Fibroblast of the aortic adventitia (primary cell): ENCODE data around the gene CRELD2. TPM values are rescaled to one million over a fixed set of nuclear protein-coding genes. Genes with fewer than 3 reads are reported as not detected.

Experiments
- DNase-seq: peaks from one replicate; pipeline ENCODE4 v3.0.0-alpha.2; 2010; ENCODE audit warnings: low read depth
- H3K4me3 ChIP-seq: 2 replicates; pipeline ENCODE4 v1.5.1; 2011; ENCODE audit warnings: low read depth, mild to moderate bottlenecking, control low read depth, low read length, moderate library complexity
- total RNA-seq: library from RNA; depleted of rRNA; stranded (reverse); fragments of >200 nt; gene quantifications from 2 replicates; pipeline ENCODE4 v1.2.3, GENCODE V29; 2012; ENCODE audit warnings: low replicate concordance
- TF ChIP-seq, protein P1 (sequence below): IDR thresholded peaks from 2 replicates; pipeline ENCODE4 v1.5.1; 2011; ENCODE audit warnings: mild to moderate bottlenecking, low read length, control low read depth, inconsistent platforms; ENCODE audit not compliant: insufficient read depth

CRELD2 gene
- total RNA-seq, 1 donor, result 34.0 TPM

GRCh38 chr22:49903322-49904039, 15.0 kb upstream of the CRELD2 start:
- H3K4me3 ChIP-seq, result no peak overlapping the region
- TF ChIP-seq, protein P1, sequence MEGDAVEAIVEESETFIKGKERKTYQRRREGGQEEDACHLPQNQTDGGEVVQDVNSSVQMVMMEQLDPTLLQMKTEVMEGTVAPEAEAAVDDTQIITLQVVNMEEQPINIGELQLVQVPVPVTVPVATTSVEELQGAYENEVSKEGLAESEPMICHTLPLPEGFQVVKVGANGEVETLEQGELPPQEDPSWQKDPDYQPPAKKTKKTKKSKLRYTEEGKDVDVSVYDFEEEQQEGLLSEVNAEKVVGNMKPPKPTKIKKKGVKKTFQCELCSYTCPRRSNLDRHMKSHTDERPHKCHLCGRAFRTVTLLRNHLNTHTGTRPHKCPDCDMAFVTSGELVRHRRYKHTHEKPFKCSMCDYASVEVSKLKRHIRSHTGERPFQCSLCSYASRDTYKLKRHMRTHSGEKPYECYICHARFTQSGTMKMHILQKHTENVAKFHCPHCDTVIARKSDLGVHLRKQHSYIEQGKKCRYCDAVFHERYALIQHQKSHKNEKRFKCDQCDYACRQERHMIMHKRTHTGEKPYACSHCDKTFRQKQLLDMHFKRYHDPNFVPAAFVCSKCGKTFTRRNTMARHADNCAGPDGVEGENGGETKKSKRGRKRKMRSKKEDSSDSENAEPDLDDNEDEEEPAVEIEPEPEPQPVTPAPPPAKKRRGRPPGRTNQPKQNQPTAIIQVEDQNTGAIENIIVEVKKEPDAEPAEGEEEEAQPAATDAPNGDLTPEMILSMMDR, result no peak
- DNase-seq, result no peak

GRCh38 chr22:49904040-49904369, 14.4 kb upstream of the CRELD2 start:
- DNase-seq, result no peak
- TF ChIP-seq, protein P1, result no peak
- no peak overlapping the region for H3K4me3 ChIP-seq

GRCh38 chr22:49905465-49905864, 13.0 kb upstream of the CRELD2 start:
- TF ChIP-seq, protein P1, result no peak
- DNase-seq, result no peak
- H3K4me3 ChIP-seq, result no peak overlapping the region

DNA sequence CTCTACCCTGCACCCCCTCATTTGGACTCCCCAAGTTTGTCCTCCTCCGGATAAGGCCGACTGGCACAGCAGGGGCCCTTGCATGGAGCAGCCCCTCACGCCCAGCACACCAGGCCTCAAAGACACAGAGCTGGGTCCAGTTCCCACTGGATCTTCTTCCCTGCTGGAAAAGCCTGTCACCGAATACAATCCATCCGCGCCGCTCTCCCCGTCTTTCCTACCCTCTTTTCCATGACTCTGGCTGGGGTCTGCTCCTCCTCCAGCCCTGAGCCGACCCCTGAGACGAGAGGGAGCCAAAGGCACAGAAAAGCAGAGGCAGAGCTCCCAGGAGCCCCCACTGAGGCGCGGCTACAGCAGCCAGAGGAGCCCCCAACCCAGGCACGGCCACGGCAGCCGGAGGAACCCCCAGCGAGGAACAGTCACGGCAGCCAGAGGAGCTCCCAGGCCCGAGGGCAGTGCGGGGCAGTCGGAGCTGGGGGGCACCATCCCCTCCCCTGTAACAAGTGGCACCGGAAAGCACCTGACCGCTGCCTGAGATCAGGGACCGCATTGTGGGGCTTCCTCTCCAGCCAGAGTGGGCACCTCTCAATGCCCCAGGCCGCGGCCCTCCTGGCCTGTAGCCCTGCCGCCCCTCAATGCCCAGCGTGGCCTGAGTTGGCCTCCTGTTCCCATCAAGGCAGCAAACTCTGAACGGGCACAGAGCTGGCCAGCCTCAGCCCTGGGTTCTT, 12.2 kb upstream of the CRELD2 start:
- TF ChIP-seq, protein P1, result no peak
- H3K4me3 ChIP-seq, result no peak overlapping the region
- DNase-seq, result no peak

DNA sequence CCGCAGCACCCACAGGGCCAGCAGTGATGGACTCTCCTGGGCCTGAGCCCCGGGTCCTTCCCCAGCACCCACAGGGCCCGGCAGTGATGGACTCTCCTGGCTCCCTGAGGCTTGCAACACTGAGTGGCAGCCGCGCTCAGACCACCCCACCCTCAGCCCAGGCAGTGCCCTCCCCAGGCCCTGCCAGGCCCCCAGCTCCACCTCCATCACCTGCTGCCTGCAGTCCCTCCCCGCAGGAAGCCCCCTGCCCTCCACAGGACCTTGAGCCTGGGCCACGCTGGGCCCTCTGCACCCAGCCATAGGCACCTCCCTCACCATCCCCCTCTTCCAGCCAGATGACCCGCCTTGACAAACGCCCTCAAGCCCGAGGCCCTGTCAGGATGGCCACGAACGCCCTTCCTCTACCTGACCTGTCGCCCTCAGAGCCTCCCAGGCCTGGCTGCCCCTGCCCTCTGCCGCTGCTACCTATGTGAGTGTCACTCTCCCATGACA, 11.6 kb upstream of the CRELD2 start:
- TF ChIP-seq, protein P1, result no peak
- no peak overlapping the region for H3K4me3 ChIP-seq
- no peak for DNase-seq

DNA sequence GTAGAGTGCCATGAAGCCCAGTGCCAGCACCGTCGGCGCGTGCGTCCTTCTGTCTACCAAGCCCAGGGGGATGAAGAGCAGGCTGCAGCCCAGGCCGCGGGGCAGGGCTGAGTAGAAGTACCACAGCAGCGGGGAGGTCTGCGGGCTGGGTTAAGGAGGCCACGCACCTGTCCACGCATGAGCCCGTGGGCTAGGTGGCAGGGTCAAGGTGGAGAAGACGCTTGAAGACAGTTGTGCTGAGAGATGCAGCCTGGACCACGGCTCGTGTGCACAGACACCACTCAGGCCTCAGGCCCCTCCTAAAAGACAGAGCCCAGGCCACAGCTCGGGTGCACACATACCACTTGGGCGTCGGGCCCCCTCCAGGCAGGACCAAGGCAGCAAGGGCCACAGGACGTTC, 10.6 kb upstream of the CRELD2 start:
- no peak for DNase-seq
- TF ChIP-seq, protein P1, result no peak
- H3K4me3 ChIP-seq, result no peak overlapping the region
